HG02759 (cell line): ENCODE results near the gene PANK4.
"Not testable (repeated sequence)": the region's sequence is repeated elsewhere in the genome, so short reads cannot be mapped to it uniquely, and the experiment has no call there.

Experiments
- ATAC-seq: cut with Tn5 transposase; IDR thresholded peaks from one replicate; pipeline ENCODE4 v1.9.1; 2021; ENCODE audit warnings: mild to moderate bottlenecking, moderate library complexity; ENCODE audit not compliant: unreplicated experiment

Gene PANK4

GRCh38 chr1:2466958-2467554 lies 59.3 kb downstream of the PANK4 start:
- no peak for ATAC-seq

GRCh38 chr1:2466270-2466665 lies 60.1 kb downstream of the PANK4 start:
- no peak for ATAC-seq

DNA sequence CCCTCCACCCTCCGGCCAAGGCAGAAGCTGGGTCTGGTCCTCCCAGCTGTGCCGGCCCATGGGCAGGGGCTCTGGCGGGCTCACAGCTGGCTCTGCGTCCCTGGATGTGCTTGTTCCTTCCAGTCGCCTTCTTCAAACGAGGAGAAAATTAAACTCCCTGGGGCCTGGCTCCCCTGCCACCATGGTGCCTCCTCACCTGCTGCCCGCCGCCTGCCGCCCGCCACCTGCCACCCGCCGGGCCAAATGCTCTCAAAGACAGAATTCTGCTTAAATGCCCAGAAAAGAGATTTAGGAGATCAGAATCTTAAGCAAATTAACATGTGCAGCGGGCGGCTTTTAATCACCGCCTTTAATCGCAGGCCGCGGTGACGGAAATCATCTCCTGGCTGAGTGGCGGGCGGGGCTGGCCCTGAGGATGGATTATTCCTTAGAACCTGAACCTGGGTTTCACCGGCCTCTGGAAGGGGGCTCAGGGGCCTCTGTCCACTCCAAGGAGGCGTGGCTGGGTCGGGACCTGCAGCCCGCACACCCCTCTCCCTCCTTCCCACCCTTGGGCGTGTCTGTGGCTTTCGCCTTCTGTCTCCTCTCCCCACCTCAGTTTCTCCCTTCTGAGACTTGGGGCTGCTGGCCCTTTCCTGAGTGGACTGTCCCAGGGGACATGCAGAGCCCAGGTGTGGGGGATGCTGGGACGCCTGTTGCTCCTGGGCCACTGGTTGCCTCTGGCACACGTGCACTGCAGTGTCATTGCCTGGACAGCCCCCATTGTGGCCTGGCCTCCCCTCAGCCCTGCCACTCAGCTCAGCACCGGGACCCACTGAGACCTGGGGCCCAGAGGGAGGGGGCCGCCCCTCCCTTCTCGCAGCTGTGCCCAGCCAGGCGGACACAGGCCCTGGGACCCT lies 60.8 kb downstream of the PANK4 start:
- ATAC-seq, result no peak

- no peak for ATAC-seq
These were observed 63.0 kb downstream of the PANK4 start for GRCh38 chr1:2463396-2463795.

DNA sequence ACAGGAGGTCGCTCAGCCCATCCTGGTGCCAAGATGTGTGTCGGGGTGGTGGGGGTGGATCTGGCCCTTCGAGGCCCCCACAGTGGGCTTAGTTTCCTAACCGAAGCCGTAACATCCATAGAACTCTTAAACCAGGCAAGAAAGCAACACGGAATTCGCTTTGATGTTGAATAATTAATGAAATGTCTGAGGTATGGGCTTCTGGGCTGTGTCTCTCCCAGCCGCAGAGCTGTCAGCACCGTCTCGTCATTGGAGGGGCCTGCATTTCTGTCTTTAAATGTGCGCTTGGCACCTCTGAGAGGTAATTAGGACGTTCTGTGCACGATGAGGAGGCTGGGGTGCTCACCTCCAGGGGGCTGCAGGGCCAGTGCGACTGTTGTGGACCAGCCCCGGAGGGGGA lies 63.6 kb downstream of the PANK4 start:
- no peak for ATAC-seq

DNA sequence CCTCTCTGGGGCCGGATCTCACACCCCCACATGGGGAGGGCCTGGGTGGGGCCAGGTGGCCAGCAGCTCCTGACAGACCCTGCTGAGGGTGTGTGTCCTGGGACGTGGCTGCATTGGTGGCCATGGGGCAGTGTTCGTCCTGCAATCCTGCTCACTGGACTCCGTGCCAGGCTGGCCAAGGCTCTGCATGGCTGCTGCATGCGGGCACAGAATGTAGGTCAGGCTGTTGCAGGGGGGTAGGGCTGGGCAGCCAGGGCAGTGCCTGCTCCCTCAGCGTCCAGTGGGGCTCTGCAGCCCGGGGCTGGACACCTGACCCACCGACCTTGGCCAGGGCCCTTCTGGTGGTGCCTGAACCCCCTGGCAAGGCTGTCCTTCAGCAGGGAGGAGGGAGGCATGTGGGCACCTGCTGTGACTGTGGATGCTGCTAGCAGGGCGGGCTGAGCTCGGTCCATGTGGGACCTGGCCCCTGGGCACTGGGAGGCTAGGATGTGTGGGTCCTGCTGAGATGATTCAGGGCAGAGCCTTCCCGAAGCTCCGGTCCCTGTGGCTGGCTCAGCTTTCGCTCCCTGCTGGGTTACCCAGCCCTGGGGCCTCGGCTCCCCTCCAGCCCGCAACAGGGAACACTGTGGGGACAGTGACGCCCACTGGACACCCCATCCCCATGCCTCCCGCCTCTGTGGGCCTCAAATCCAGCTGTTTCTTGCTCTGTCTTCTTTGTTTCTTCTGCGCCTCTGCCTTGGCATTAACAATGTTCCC lies 65.2 kb downstream of the PANK4 start:
- ATAC-seq, result no peak

- no peak for ATAC-seq
These were observed 66.2 kb downstream of the PANK4 start for GRCh38 chr1:2460203-2460602.

DNA sequence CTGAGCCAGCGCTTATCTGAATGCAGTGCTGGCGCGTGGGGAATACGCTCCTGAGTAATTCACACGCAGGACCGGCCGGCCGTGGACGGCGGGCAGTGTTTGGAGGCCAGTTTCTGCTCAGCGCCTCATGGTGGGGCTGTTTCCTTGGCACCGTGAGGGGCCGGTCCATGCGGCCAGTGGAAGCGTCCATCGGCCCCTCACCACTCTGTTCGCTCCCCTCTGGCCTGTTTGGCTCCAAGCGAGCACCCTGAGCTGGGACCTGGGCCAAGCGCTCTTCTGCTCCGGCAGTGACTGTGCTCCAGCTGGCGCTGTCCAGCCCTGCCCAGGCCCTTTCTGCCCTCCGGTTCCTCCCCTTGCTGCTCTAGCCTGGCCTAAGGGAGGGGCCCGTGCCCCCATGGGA lies 66.6 kb downstream of the PANK4 start:
- no peak for ATAC-seq

GRCh38 chr1:2459102-2459753 lies 67.2 kb downstream of the PANK4 start:
- ATAC-seq, result not testable (repeated sequence)

DNA sequence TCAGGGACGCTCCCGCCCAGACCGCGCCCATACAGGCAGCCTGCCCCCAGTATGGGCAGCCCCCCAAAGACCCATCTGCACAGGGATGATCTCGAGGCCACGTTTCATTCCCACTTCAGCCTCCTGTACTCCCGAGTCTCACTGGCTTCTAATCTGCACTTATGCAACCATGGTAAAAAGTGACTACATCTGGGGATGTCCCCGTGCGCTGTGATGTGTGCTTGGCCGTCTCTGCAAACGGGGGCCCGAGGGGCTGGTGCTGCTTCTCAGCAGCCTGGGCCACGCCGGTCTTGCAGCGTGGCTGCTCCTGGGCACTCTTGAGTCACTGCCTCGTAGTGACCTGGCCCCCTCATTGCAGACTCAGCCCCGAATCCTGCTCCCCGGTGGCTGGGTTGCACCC lies 67.7 kb downstream of the PANK4 start:
- ATAC-seq, result no peak
